ENCODE data around the gene RTP3.

DNA sequence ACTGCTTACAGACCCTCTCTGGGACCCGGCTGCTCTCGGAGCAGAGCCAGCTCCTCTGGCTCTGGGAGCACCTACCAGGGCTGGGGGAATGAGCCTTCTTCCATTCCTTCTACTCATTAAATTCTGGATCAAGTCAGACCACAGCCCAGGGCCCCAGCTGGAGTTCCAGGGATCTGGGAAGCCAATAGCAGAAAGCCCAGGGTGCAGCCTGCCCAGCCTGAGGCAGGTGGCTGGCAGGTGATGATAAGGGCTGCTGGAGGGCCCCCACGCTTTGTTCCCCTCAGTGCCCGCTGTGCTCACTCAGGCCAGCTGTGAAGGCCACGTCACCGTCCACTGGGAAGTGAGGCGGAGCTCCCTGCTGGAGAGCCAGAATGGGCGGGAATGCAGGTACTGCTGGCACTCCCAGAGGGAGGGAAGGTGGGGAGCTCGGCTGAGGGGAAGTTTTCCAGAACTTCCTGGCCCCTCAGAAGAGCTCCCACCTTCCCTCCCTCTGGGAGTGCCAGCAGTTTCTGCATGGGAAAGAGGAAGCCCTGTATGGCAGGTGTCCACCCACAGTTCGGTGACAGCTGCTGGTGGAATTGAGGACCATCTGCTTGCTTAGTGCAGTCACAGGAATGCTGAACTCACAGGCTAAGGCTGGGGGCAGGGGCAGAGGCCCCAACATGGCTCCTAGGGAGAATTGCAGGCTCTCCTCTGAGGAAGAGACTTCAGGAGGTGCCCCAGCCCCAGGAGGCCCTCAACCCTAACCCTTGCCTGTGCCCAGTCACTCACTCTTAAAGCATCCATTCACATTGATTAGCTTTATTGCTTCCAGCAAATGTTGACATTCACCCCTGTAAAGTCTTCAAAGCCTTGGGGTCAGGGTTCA lies 12.6 kb upstream of the RTP3 start:
- TF ChIP-seq, protein P1, sequence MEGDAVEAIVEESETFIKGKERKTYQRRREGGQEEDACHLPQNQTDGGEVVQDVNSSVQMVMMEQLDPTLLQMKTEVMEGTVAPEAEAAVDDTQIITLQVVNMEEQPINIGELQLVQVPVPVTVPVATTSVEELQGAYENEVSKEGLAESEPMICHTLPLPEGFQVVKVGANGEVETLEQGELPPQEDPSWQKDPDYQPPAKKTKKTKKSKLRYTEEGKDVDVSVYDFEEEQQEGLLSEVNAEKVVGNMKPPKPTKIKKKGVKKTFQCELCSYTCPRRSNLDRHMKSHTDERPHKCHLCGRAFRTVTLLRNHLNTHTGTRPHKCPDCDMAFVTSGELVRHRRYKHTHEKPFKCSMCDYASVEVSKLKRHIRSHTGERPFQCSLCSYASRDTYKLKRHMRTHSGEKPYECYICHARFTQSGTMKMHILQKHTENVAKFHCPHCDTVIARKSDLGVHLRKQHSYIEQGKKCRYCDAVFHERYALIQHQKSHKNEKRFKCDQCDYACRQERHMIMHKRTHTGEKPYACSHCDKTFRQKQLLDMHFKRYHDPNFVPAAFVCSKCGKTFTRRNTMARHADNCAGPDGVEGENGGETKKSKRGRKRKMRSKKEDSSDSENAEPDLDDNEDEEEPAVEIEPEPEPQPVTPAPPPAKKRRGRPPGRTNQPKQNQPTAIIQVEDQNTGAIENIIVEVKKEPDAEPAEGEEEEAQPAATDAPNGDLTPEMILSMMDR (IDR thresholded peaks at IDR 0.05): no peak
- TF ChIP-seq POLR2A (IDR thresholded peaks at IDR 0.05): no peak

All from esophagus squamous epithelium (tissue), 4 donors.